ENCODE results near the gene NEAT1. TPM values are rescaled to one million over a fixed set of nuclear protein-coding genes. Genes with fewer than 3 reads are reported as not detected.
"Not testable (repeated sequence)": the region's sequence is repeated elsewhere in the genome, so short reads cannot be mapped to it uniquely, and the experiment has no call there.

Gene NEAT1
- total RNA-seq, 1 donor from 2014 or later: 508 TPM

DNA sequence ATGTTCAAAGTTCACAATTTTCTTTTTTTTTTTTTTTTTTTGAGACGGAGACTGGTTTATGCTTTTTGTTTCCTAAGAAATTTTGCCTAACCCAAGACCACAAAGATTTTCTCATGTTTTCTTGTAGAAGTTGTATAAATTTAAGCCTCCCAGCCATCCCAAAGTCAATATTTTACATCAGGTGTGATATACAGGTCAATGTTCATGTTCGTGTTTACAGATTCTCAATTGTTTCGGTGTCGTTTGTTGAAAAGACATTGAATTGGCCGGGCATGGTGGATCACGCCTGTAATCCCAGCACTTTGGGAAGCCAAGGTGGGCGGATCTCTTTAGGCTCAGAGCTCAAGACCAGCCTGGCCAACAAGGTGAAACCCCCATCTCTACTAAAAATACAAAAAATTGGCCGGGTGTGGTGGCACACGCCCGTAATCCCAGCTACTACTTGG is 20.8 kb upstream of the NEAT1 start:
- no peak for ATAC-seq
- no peak for DNase-seq
- intact Hi-C loops (cut with micrococcal nuclease): no loop called here

DNA sequence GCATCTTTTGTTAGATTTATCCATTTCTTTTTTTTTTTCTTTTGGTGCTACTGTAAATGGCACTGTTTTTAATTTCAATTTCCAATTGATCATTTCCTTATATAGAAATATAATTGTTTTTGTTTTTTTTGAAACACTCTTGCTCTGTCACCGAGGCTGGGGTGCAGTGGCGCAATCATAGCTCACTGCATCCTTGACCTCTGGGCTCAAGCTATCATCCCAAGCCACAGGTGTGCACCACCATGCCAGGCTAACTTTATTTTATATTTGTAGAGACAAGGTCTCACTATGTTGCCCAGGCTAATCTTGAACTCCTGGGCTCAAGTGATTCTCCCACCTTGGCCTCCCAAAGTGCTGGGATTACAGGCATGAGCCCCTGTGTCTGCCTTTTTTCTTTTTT is 19.8 kb upstream of the NEAT1 start:
- ATAC-seq: no peak
- intact Hi-C loops (cut with micrococcal nuclease): no loop called here
- no peak for DNase-seq

DNA sequence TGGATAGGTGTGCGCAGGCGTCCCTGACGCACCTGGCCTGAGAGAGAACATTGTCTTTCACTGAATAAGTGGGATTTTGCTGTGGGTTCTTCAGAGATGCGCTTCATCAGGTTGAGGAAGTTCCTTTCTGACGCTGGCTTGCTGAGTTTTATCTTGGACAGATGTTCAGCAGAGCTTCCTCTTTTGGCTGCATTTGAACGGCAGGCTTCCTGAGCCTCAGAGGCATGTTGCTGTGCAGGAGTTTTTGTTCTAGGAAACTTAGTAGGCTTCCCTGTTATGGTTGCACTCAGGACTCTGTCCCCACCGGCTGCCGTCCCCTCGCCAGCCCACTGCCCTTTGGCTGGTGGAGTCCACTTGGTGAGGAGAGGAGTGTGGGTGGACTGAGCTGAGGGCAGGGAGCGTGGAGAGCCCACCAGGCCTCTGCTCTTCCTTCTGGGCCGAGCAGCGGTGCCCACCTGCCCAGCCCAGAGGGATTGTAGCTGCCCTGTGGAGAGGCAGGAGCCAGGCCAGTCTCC is 18.9 kb upstream of the NEAT1 start:
- intact Hi-C loops (cut with micrococcal nuclease): no loop called here
- DNase-seq (no peak), ATAC-seq (peak; percentile 51)

- DNase-seq (no peak), ATAC-seq (no peak)
- intact Hi-C loops (cut with micrococcal nuclease): no loop called here
Observed at GRCh38 chr11:65404210-65404609, 18.4 kb upstream of the NEAT1 start.

DNA sequence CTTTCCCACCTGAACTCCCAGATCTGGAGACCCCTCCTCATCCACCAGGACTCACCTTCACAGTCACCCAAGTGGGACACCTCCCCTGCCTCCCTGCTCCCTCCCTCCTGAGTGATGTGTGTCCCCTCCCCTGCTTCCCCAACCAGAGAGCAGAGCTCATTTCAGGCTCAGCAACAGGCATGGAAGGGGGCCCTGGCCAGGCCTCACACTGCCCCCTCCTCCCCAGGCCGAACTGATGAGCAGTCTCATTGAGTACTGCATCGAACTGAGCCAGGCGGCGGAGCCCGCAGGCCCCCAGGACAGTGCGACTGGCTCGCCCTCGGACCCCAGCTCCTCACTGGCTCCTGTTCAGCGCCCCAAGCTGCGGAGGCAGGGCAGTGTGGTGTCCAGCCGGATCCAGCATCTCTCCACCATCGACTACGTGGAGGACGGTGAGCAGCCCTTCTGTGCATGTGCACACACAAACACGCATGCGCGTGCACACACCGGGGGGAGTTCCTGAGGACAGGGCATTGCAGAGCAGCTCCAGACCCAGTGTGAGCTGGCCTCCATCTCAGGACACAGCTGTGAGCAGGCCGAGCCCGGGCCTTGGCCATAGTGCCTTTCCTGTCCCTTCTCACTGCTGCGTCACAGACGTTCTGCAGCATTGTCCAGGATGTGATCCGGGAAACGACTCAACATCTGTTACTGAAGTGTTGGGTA is 17.8 kb upstream of the NEAT1 start:
- peak; percentile 58 for ATAC-seq
- DNase-seq: no peak
- intact Hi-C loops (cut with micrococcal nuclease): no loop called here

GRCh38 chr11:65410936-65411680 is 11.5 kb upstream of the NEAT1 start:
- intact Hi-C loops (cut with micrococcal nuclease): no loop called here
- DNase-seq (no peak), ATAC-seq (no peak)

GRCh38 chr11:65411681-65412070 is 10.9 kb upstream of the NEAT1 start:
- ATAC-seq: no peak
- intact Hi-C loops (cut with micrococcal nuclease): no loop called here
- DNase-seq: no peak

DNA sequence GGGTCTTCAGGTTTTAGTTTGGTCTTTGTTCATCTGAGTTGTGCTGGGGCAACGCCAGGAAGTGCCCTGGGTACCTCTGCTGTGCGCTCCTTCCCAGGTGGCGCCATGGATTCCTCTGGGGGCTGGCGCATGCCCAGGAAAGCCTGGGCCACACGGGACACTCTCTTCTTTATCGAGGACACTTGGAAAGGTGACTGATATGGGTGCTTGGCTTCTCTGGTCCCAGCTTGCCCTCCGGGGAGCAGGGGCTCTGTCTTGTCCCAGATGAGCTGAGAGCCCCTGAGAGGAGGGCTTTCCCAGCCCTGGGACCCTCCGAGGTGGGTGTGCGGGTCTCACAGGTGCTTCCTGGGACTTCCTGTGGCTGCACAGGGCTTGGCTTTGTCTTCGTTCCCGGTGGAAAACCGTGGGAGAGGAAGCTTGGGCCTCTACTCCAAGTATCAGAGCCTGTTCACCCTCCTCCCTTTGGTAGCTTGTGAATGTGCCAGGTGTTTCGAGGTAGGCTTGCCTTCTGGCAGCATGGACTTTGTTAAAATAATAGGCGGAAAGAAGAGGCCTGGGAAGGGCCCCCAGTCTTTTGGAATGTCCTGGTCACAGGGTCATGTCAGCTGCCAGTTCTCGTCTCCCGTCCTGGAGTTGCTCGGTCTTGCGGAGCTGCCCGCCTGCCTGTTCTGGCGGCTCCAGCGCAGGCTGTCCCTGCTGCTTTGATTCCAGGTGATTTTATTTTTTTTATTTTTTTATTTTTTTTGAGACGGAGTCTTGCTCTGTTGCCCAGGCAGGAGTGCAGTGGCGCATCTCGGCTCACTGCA is 10.1 kb upstream of the NEAT1 start:
- ATAC-seq (peak; percentile 12), DNase-seq (no peak)
- intact Hi-C loops (cut with micrococcal nuclease): no loop called here

DNA sequence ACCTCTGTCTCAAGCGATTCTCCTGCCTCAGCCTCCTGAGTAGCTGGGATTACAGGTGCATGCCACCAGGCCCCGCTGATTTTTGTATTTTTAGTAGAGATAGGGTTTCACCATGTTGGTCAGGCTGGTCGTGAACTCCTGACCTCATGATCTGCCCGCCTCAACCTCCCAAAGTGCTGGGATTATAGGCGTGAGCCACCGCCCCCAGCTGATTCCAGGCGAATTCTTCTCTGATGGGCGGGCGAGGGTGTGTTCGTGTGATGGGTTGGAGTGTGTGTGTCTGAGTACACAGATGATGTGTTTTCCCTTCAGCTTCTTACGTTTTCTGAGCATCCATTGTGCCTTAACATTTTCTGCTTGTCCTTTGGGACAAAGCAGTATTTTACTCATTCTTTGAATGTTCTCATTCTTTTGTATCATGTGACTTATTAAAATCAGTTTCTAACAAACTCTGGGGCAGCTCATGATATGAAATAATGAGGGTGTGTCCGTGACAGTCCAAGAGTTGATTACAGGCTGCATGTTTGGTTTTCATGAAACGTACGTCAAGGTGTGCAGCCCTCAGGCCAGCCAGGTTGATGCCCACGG is 9.4 kb upstream of the NEAT1 start:
- intact Hi-C loops (cut with micrococcal nuclease); ATAC-seq: not testable (repeated sequence)
- peak; percentile 24 for DNase-seq

GRCh38 chr11:65414776-65415498 is 7.7 kb upstream of the NEAT1 start:
- intact Hi-C loops (cut with micrococcal nuclease): no loop called here
- DNase-seq: peak; percentile 25
- no peak for ATAC-seq

GRCh38 chr11:65415499-65416340 is 6.9 kb upstream of the NEAT1 start:
- intact Hi-C loops (cut with micrococcal nuclease): no loop called here
- DNase-seq (peak; percentile 24), ATAC-seq (no peak)

- intact Hi-C loops (cut with micrococcal nuclease): no loop called here
- DNase-seq: peak; percentile 97
- peak; percentile 41 for ATAC-seq
Observed at GRCh38 chr11:65416341-65416824, 6.2 kb upstream of the NEAT1 start.

DNA sequence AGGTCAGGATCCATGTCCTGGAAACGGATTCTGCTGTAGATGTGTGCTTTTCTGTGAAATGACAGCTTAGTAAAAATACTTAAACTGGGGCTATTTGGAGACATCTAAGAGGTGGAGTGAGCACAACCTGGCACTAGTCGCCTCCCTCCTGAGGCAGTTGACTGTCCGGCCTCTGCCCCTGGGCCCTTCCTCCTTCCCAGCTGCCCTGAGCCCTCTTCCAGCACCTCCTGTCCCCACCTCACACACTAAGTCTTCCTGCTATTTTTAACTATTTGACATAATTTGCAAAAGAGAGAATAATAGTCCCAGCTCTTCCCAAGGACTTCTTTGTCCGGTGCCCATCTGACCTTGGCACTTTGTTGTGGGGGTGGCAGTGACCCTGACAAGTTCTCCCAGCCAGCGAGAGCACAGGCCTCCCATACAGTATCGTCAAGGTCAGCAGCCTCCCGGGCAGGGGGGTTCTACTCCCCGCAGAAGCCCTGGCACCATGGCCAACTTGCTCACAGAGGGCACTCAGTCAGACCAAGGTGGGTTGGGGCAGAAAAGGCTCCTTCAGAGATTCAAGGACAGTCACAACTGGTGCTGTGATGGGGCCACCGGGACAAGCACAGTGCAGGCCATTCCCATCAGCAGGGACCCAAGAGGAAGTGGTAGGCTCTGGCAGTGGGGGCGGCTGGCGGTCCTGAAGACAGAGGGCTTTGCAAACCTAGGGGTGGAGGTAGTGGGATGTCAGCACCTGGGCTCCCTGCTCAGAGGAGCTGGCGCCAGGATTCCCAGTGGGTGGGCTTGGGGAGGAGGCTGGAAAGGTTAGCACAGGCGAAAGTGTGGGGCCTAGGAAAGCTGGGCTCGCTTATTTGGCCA is 5.5 kb upstream of the NEAT1 start:
- DNase-seq (peak; percentile 66), ATAC-seq (no peak)
- intact Hi-C loops (cut with micrococcal nuclease): no loop called here

DNA sequence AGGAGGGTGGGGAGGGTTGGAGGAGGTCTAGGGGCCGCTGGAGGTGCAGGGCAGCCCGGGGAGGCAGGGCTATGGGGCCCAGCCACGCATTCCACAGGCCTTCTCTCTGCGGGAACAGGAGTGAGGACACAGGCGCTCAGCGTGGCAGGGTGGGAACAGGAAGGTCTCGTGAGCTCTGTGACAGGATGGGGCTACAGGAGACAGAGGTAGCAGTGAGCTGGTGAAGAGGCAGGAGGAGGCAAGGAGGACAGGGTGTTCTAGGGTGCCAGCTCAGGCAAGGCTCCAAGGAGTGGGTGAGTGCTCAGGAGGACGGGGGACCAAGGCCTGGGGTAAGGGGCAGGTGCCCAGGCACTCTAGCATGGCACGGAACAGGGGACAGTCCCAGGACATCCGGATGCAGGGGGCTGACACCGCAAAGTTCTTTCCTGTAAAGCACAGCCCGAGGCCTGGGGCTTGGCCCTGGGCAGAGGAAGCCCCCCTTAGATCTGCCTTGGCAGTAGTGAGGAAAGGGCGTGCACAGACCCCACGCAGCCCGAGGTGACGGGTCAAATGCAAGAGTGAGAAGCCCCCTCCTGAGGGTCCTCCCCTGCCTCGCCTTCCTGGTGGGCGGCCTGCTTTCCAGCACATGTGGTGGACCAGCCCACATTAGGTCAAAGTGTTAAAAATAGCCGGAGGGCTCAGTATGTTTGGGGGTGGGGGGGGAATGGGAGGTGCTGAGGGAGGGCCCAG is 4.7 kb upstream of the NEAT1 start:
- intact Hi-C loops (cut with micrococcal nuclease): no loop called here
- DNase-seq (peak; percentile 64), ATAC-seq (peak; percentile 19)

- intact Hi-C loops (cut with micrococcal nuclease): no loop called here
- no peak for ATAC-seq
- DNase-seq: peak; percentile 84
Observed at GRCh38 chr11:65418431-65418680, 4.2 kb upstream of the NEAT1 start.

DNA sequence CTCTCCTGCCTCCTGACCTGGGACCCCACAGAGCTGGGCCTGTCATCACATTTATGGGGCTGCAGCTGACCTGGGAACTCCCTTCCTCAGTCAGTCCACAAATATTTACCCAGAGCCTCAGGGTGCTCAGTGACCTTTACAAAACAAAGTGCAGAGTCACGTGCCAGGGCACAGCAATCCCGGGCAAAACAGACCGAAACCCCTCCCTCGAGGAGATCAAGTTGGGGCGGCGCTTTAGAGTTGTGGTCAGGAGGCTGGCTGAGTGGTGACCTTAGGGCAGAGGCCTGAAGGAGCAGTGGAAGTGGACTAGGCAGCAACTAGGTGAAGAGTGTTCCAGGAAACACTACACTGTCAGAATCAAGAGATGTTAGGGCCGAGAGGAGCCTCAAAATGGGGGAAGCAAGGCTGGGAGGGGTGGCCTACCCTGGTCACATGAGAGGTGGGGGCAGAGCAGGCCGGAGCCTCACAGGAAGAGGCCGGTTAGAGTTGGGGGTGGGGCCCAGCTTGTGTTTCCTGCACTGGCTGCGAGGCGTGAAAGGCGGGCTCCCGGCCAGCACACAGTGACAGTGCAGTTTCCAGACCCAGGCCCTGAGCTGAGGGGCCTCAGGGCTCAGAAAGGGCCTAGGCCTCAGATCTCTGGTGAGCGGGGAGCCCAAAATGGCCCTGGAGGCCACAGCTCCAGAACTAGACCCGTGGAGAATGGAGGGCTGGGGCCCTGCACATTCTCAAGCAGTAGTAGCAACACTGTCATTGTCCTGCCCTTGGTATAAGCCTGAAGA is 3.7 kb upstream of the NEAT1 start:
- peak; percentile 49 for ATAC-seq
- intact Hi-C loops (cut with micrococcal nuclease): no loop called here
- DNase-seq: peak; percentile 99
